HepG2 (cell line): ENCODE data around the gene PTGIS. TPM values are rescaled to one million over a fixed set of nuclear protein-coding genes. Genes with fewer than 3 reads are reported as not detected.

ENCODE experiments used
- FOXA3 ChIP-seq: IDR thresholded peaks from 2 replicates; pipeline ENCODE4 v1.6.1; 2016; ENCODE audit warnings: missing genetic modification reagents, missing compliant biosample characterization
- NCOA5 ChIP-seq: sonication (generic); formaldehyde crosslinking; IDR thresholded peaks from 2 replicates; pipeline ENCODE4 v1.4.0; 2020; ENCODE audit warnings: missing genetic modification reagents
- NFIB ChIP-seq: sonication (generic); formaldehyde crosslinking; IDR thresholded peaks from 2 replicates; pipeline ENCODE4 v1.9.0; 2021; ENCODE audit warnings: missing genetic modification reagents, mild to moderate bottlenecking, borderline replicate concordance
- NFYB ChIP-seq: sonication (generic); formaldehyde crosslinking; IDR thresholded peaks from 2 replicates; pipeline ENCODE4 v1.4.0; 2020; ENCODE audit warnings: missing genetic modification reagents
- NKX3-1 ChIP-seq: sonication (generic); formaldehyde crosslinking; IDR thresholded peaks from 2 replicates; pipeline ENCODE4 v1.5.0; 2020; ENCODE audit warnings: missing genetic modification reagents
- PCBP1 ChIP-seq: fragments of 200-400 bp; formaldehyde crosslinking; IDR thresholded peaks from 2 replicates; pipeline ENCODE4 v1.6.1; 2017; ENCODE audit warnings: mild to moderate bottlenecking, low read depth, low read length, borderline replicate concordance
- SP4 ChIP-seq: sonication (generic); formaldehyde crosslinking; IDR thresholded peaks from 2 replicates; pipeline ENCODE4 v1.8.1; 2023; ENCODE audit warnings: mild to moderate bottlenecking, missing genetic modification reagents
- TAF1 ChIP-seq: sonication (generic); formaldehyde crosslinking; IDR thresholded peaks from 2 replicates; pipeline ENCODE4 v1.4.0; 2020; ENCODE audit warnings: missing genetic modification reagents
- ZSCAN25 ChIP-seq: sonication (generic); formaldehyde crosslinking; IDR thresholded peaks from 2 replicates; pipeline ENCODE4 v1.8.0; 2022; ENCODE audit warnings: mild to moderate bottlenecking, missing genetic modification reagents
- polyA plus RNA-seq, 8 experiments: library from polyadenylated mRNA; depleted of rRNA in 3 of 8; stranded (reverse) in 7 of 8; unstranded in 1 of 8; fragments of >200 nt; fragmentation: Illumina TruSeq in 4 of 8; extraction: Trizol in 4 of 8; gene quantifications; 2 replicates each; pipeline versions ENCODE4 v1.2.1 to v1.2.3, GENCODE V29; 2011 to 2016; ENCODE audit warnings: low read depth in 4 of 8, missing spikeins in 1 of 8, mixed read lengths in 1 of 8; ENCODE audit not compliant: insufficient read depth in 1 of 8
- total RNA-seq, 5 experiments: library from RNA; depleted of rRNA; stranded (reverse); fragments of >200 nt; fragmentation: Illumina TruSeq; extraction: Trizol; gene quantifications; 2 replicates each; pipeline ENCODE4 v1.2.3, GENCODE V29; 2016; ENCODE audit warnings: low read depth in 1 of 5
- TF ChIP-seq, protein P1 (sequence below): sonication (generic); formaldehyde crosslinking; IDR thresholded peaks from one replicate; pipeline ENCODE4 v1.5.1; 2020; ENCODE audit warnings: mild to moderate bottlenecking, missing genetic modification reagents; ENCODE audit errors: not compliant biosample characterization
- TF ChIP-seq, protein P2 (sequence below): sonication (generic); formaldehyde crosslinking; IDR thresholded peaks from 2 replicates; pipeline ENCODE4 v1.5.0; 2020; ENCODE audit warnings: missing genetic modification reagents, mild to moderate bottlenecking, borderline replicate concordance
- TF ChIP-seq, protein P3 (sequence below): IDR thresholded peaks from 2 replicates; pipeline ENCODE4 v1.6.1; 2016; ENCODE audit warnings: missing compliant biosample characterization, missing genetic modification reagents, borderline replicate concordance

PTGIS gene
- total and polyA plus RNA-seq, 2 of the 13 experiments (the other 11 are each of a cell fraction or from before 2014, with no cell fraction given), result not detected

DNA sequence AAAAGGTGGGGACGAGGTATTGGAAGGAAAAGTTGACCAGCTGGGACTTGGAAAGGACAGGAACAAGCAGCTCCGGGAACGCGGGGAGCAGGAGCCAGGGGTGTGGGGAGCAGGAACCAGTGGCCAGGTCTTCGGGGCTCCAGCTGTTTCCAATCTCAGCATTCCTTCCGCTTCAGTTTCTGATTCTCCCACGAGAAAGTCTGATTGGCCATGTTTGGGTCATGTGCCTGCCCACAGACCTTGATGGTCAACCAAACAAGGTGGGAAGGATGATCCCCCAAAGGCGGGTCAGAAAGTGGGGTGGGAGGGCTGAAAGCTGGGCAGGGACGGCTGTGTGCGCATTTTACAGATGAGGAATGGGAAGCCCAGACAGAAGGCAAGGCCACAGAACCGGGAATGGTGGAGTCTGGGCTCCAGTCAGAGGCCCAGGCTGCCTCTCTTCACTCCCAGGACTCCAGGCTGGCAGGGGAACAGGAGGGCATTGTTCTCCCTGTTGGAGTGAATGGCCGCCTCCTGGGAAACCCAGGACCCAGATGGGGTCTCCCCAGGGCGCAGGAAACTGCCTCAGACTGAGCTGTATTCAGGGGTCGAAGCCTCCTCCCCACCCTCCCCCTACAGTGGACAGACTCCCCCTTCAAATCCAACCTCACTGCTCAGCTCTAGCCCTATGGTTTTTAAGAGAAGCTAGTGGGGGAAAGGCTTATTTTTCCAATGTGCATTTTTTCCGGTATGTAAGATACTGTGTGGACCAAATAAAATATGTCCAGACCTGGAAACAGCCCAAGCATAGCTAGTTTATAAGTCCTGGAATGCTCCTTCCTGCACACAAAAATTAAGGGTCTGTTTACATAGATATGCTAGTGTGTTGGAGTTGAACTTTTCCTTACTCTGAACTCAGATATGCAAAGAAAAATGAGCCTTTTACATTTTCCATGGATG, 12.2 kb upstream of the PTGIS start (continued):
- TF ChIP-seq, protein P1, sequence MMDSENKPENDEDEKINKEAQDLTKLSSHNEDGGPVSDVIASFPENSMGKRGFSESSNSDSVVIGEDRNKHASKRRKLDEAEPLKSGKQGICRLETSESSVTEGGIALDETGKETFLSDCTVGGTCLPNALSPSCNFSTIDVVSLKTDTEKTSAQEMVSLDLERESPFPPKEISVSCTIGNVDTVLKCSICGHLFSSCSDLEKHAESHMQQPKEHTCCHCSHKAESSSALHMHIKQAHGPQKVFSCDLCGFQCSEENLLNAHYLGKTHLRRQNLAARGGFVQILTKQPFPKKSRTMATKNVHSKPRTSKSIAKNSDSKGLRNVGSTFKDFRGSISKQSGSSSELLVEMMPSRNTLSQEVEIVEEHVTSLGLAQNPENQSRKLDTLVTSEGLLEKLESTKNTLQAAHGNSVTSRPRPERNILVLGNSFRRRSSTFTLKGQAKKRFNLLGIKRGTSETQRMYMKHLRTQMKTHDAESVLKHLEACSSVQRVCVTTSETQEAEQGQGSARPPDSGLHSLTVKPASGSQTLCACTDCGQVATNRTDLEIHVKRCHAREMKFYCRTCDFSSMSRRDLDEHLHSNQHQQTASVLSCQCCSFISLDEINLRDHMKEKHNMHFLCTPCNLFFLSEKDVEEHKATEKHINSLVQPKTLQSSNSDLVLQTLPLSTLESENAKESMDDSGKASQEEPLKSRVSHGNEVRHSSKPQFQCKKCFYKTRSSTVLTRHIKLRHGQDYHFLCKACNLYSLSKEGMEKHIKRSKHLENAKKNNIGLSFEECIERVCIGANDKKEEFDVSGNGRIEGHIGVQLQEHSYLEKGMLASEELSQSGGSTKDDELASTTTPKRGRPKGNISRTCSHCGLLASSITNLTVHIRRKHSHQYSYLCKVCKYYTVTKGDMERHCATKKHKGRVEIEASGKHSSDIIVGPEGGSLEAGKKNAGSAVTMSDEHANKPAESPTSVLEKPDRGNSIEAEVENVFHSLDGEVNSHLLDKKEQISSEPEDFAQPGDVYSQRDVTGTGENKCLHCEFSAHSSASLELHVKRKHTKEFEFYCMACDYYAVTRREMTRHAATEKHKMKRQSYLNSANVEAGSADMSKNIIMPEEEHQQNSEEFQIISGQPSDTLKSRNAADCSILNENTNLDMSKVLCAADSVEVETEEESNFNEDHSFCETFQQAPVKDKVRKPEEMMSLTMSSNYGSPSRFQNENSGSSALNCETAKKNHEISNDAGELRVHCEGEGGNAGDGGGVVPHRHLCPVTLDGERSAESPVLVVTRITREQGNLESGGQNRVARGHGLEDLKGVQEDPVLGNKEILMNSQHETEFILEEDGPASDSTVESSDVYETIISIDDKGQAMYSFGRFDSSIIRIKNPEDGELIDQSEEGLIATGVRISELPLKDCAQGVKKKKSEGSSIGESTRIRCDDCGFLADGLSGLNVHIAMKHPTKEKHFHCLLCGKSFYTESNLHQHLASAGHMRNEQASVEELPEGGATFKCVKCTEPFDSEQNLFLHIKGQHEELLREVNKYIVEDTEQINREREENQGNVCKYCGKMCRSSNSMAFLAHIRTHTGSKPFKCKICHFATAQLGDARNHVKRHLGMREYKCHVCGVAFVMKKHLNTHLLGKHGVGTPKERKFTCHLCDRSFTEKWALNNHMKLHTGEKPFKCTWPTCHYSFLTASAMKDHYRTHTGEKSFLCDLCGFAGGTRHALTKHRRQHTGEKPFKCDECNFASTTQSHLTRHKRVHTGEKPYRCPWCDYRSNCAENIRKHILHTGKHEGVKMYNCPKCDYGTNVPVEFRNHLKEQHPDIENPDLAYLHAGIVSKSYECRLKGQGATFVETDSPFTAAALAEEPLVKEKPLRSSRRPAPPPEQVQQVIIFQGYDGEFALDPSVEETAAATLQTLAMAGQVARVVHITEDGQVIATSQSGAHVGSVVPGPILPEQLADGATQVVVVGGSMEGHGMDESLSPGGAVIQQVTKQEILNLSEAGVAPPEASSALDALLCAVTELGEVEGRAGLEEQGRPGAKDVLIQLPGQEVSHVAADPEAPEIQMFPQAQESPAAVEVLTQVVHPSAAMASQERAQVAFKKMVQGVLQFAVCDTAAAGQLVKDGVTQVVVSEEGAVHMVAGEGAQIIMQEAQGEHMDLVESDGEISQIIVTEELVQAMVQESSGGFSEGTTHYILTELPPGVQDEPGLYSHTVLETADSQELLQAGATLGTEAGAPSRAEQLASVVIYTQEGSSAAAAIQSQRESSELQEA (CRISPR knock-in tag), result peak; percentile 31
- TF ChIP-seq, protein P2, sequence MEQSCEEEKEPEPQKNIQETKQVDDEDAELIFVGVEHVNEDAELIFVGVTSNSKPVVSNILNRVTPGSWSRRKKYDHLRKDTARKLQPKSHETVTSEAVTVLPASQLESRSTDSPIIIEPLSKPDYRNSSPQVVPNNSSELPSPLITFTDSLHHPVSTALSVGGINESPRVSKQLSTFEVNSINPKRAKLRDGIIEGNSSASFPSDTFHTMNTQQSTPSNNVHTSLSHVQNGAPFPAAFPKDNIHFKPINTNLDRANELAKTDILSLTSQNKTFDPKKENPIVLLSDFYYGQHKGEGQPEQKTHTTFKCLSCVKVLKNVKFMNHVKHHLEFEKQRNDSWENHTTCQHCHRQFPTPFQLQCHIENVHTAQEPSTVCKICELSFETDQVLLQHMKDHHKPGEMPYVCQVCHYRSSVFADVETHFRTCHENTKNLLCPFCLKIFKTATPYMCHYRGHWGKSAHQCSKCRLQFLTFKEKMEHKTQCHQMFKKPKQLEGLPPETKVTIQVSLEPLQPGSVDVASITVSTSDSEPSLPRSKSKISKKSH (CRISPR knock-in tag), result peak; percentile 80; the same call in 1 of the 2 replicates
- TF ChIP-seq, protein P3, sequence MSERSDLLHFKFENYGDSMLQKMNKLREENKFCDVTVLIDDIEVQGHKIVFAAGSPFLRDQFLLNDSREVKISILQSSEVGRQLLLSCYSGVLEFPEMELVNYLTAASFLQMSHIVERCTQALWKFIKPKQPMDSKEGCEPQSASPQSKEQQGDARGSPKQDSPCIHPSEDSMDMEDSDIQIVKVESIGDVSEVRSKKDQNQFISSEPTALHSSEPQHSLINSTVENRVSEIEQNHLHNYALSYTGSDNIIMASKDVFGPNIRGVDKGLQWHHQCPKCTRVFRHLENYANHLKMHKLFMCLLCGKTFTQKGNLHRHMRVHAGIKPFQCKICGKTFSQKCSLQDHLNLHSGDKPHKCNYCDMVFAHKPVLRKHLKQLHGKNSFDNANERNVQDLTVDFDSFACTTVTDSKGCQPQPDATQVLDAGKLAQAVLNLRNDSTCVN (CRISPR knock-in tag), result no peak
- no peak for TF ChIP-seq SP4 (CRISPR knock-in tag)
- no peak for TF ChIP-seq NKX3-1 (CRISPR knock-in tag)
- no peak for TF ChIP-seq FOXA3 (CRISPR knock-in tag)
- peak; percentile 42; the same call in 1 of the 2 replicates for TF ChIP-seq NFYB (CRISPR knock-in tag)
- TF ChIP-seq PCBP1, result 0 out of 2 replicates have a peak, but pooled peaks have one; percentile 72
- TF ChIP-seq TAF1 (CRISPR knock-in tag), result no peak
- TF ChIP-seq NCOA5 (CRISPR knock-in tag), result no peak
- peak; percentile 16; the same call in 1 of the 2 replicates for TF ChIP-seq ZSCAN25 (CRISPR knock-in tag)
- TF ChIP-seq NFIB, result no peak
